BE2C (cell line): Measurements from ENCODE around the gene SLC22A3.

Experiments
- DNase-seq: peaks from one replicate; pipeline ENCODE4 v3.0.0-alpha.2; 2020
- H3K27me3 ChIP-seq: fragments of 250-450 bp; sonication (Bioruptor Pico); 2 replicates; pipeline ENCODE4 v1.5.1; 2020; ENCODE audit warnings: mild to moderate bottlenecking
- H3K36me3 ChIP-seq: fragments of 250-450 bp; sonication (Bioruptor Pico); 2 replicates; pipeline ENCODE4 v1.5.1; 2020; ENCODE audit warnings: mild to moderate bottlenecking
- H3K4me1 ChIP-seq: fragments of 250-450 bp; sonication (Bioruptor Pico); 2 replicates; pipeline ENCODE4 v1.5.1; 2020
- H3K4me3 ChIP-seq: 2 replicates; pipeline ENCODE4 v1.5.1; 2011; ENCODE audit warnings: low read depth, low read length
- H3K9me3 ChIP-seq: fragments of 250-450 bp; sonication (Bioruptor Pico); 2 replicates; pipeline ENCODE4 v1.5.1; 2020
- CTCF ChIP-seq: IDR thresholded peaks from 2 replicates; pipeline ENCODE4 v1.5.1; 2012; ENCODE audit warnings: mild to moderate bottlenecking, low read depth, low read length

SLC22A3 gene

DNA sequence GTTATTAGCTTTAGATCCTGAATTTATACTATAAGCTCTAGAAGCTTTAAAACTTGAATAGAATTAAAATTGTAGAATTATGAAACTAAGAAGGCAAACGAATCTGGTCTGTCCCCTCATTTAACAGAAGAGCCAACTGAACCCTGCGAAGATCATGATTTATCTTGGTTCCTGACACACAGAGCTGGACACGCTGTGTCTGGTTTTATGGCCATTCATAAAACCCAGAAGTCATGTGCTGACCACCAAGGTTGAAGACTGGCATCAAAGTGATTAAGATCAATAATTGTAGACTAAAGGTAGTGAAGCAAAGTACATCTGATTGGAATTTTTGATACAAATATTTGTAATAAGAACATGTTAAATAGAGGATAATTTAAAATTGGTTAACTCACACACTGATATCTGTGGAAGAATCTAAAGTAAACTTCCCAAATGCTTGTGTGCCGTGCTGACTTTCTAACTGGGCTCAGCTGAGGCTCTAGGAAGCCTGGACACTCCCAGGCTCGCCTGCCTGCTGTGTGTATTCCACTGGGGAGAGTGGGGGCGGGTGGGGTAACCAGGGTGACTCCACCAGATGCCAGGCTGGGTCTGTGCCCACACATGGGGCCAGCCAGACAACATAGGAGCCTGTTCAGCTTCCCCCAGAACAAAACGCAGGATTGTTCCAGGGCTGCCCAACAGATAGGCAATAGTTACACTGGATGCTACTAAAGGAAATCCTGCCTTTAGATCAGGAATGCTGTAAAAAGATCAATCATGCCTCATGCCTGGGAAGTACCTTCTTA is 42.1 kb upstream of the SLC22A3 start:
- no peaks in the 10 kb centered on the region for H3K36me3 ChIP-seq
- TF ChIP-seq CTCF: no peak
- DNase-seq: no peak

GRCh38 chr6:160309718-160310117 is 38.5 kb upstream of the SLC22A3 start:
- DNase-seq: no peak
- no peak for TF ChIP-seq CTCF
- Histone ChIP-seq H3K9me3 (no peaks in the 10 kb centered on the region), H3K4me1 (no peaks in the 10 kb centered on the region), H3K4me3 (no peak overlapping the region), H3K36me3 (no peaks in the 10 kb centered on the region), H3K27me3 (no peaks in the 10 kb centered on the region)

More for the DNA sequence above, 42.1 kb upstream of the SLC22A3 start:
- no peaks in the 10 kb centered on the region for H3K4me1 ChIP-seq
- H3K4me3 ChIP-seq: no peak overlapping the region
- no peaks in the 10 kb centered on the region for H3K27me3 ChIP-seq
- no peaks in the 10 kb centered on the region for H3K9me3 ChIP-seq

DNA sequence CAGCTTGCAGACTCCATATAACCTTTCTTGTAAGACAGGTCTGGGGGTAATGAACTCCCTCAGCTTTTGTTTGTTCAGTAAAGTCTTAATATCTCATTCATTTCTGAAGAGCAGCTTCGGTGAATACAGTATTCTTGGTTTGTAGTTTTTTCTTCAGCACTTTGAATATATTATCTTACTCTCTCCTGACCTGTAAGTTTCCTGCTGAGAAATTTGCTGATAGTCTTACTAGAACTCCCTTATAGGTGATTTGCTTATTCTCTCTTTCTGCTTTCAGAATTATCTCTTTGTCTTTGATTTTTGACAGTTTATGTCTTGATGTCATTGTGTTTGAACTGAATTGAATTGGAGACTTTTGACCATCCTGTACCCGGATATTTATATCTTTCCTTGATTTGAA is 35.3 kb upstream of the SLC22A3 start:
- Histone ChIP-seq H3K27me3 (no peaks in the 10 kb centered on the region), H3K4me1 (no peaks in the 10 kb centered on the region), H3K9me3 (no peaks in the 10 kb centered on the region), H3K4me3 (no peak overlapping the region), H3K36me3 (no peaks in the 10 kb centered on the region)
- TF ChIP-seq CTCF: no peak
- no peak for DNase-seq

GRCh38 chr6:160315310-160315709 is 32.9 kb upstream of the SLC22A3 start:
- no peaks in the 10 kb centered on the region for H3K36me3 ChIP-seq
- no peak for DNase-seq
- no peak for TF ChIP-seq CTCF
- no peaks in the 10 kb centered on the region for H3K27me3 ChIP-seq
- no peaks in the 10 kb centered on the region for H3K4me1 ChIP-seq
- H3K9me3 ChIP-seq: no peaks in the 10 kb centered on the region
- H3K4me3 ChIP-seq: no peak overlapping the region

- Histone ChIP-seq H3K4me3 (no peak overlapping the region), H3K36me3 (no peaks in the 10 kb centered on the region), H3K4me1 (no peaks in the 10 kb centered on the region), H3K9me3 (no peaks in the 10 kb centered on the region), H3K27me3 (no peaks in the 10 kb centered on the region)
- TF ChIP-seq CTCF: no peak
- DNase-seq: no peak
These were observed 31.9 kb upstream of the SLC22A3 start for GRCh38 chr6:160316261-160316660.

DNA sequence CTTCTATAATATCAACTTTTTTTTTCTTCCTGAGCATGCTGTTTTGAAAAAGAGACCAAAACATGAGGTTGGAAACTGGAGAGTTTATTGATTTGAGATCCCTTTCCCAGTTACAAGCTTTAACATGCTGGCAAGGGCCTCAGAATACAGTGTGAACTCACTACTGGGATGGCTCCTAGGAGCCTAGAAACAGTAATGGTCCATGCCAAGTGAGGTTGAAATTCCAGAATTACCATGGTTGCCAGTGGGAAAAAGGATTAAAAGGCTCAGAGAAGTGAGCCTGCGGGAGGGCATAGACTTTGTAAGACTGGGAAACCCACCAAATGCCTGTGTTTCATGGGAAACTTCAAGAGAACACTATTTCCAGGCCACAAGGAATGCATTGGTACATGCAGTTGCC is 28.9 kb upstream of the SLC22A3 start:
- no peak for DNase-seq
- no peak for TF ChIP-seq CTCF
- Histone ChIP-seq H3K4me3 (no peak overlapping the region), H3K27me3 (no peaks in the 10 kb centered on the region), H3K36me3 (no peaks in the 10 kb centered on the region), H3K9me3 (no peaks in the 10 kb centered on the region), H3K4me1 (no peaks in the 10 kb centered on the region)
